OCI-LY7 (cell line): ENCODE measurements around the gene CUX1. TPM values are rescaled to one million over a fixed set of nuclear protein-coding genes. Genes with fewer than 3 reads are reported as not detected.

Source experiments
- BruUV-seq: library from RNA; stranded (reverse); fragments of 400-500 nt; replicated peaks from 2 replicates; lab custom pipeline; 2021; lab: Mats Ljungman, UMichigan
- CTCF ChIA-PET: fragments of 300-600 bp; sonication (Branson Sonifier 250); formaldehyde crosslinking; loops from one replicate; lab custom pipeline; 2022; ENCODE audit warnings: antibody characterized with exemption; ENCODE audit not compliant: unreplicated experiment; lab: Charles Lee
- POLR2A ChIA-PET: fragments of 300-600 bp; sonication (Branson Sonifier 250); formaldehyde crosslinking; loops from one replicate; lab custom pipeline; 2022; ENCODE audit warnings: antibody characterized with exemption; lab: Charles Lee
- DNase-seq: peaks from one replicate; pipeline ENCODE4 v3.0.0-alpha.2; 2015; ENCODE audit warnings: low spot score
- H2AFZ ChIP-seq: fragments of 200-600 bp; sonication (generic), shearing (Covaris generic); 2 replicates; pipeline ENCODE4 v1.6.1; 2014; ENCODE audit warnings: mild to moderate bottlenecking, antibody characterized with exemption, low read length, moderate library complexity
- H3K27ac ChIP-seq: fragments of 200-600 bp; sonication (generic); 2 replicates; pipeline ENCODE4 v1.5.1; 2014; ENCODE audit warnings: mixed run types, low read depth, mild to moderate bottlenecking, moderate library complexity, low read length, inconsistent platforms; ENCODE audit not compliant: poor library complexity, severe bottlenecking
- H3K36me3 ChIP-seq: fragments of 200-600 bp; sonication (generic); 2 replicates; pipeline ENCODE4 v1.6.1; 2014; ENCODE audit warnings: mild to moderate bottlenecking, antibody characterized with exemption, low read length, moderate library complexity, mixed read lengths; ENCODE audit not compliant: insufficient read depth
- H3K4me1 ChIP-seq: fragments of 200-600 bp; sonication (generic); 2 replicates; pipeline ENCODE4 v1.5.1; 2014; ENCODE audit warnings: mild to moderate bottlenecking, low read length; ENCODE audit not compliant: insufficient read depth, poor library complexity, severe bottlenecking
- H3K4me2 ChIP-seq: fragments of 200-600 bp; sonication (generic); 2 replicates; pipeline ENCODE4 v1.6.1; 2014; ENCODE audit warnings: mild to moderate bottlenecking, low read length
- H3K4me3 ChIP-seq: fragments of 200-600 bp; sonication (generic); 2 replicates; pipeline ENCODE4 v1.5.1; 2014; ENCODE audit warnings: mild to moderate bottlenecking, low read depth, low read length; ENCODE audit not compliant: poor library complexity, severe bottlenecking
- H3K79me2 ChIP-seq: fragments of 200-600 bp; sonication (generic); 2 replicates; pipeline ENCODE4 v1.6.1; 2016; ENCODE audit warnings: low read depth, mild to moderate bottlenecking, low read length, moderate library complexity, mixed read lengths; ENCODE audit not compliant: insufficient read depth
- H3K9me2 ChIP-seq: fragments of 200-600 bp; sonication (generic); 2 replicates; pipeline ENCODE4 v1.6.1; 2016; ENCODE audit warnings: mild to moderate bottlenecking, low read length, mixed read lengths; ENCODE audit not compliant: insufficient read depth
- H3K9me3 ChIP-seq: fragments of 200-600 bp; sonication (generic); 2 replicates; pipeline ENCODE4 v1.6.1; 2014; ENCODE audit warnings: mild to moderate bottlenecking, mixed run types, low read length, mixed read lengths
- H4K20me1 ChIP-seq: fragments of 200-600 bp; sonication (generic); 2 replicates; pipeline ENCODE4 v1.6.1; 2014; ENCODE audit warnings: mild to moderate bottlenecking, antibody characterized with exemption, low read length, moderate library complexity, mixed read lengths; ENCODE audit not compliant: insufficient read depth
- CTCF ChIP-seq: fragments of 200-600 bp; sonication (generic); conservative IDR thresholded peaks from 2 replicates; pipeline ENCODE4 v1.5.1; 2014; ENCODE audit warnings: mild to moderate bottlenecking, antibody characterized with exemption, low read length, moderate library complexity, mixed read lengths
- EZH2phosphoT487 ChIP-seq: fragments of 200-600 bp; sonication (generic); IDR thresholded peaks from 2 replicates; pipeline ENCODE4 v1.6.1; 2018; ENCODE audit warnings: low read depth, borderline replicate concordance, mild to moderate bottlenecking, mixed run types, antibody characterized with exemption, low read length, moderate library complexity, mixed read lengths
- intact Hi-C: fragments of 100-400 bp; cut with micrococcal nuclease; formaldehyde crosslinking; loops from one replicate; pipeline ENCODE4 v1.10.0; 2022; ENCODE audit not compliant: unreplicated experiment
- total RNA-seq, 2 experiments: library from RNA; depleted of rRNA in 1 of 2; stranded (reverse); fragments of >200 nt in 1 of 2; shearing (Covaris generic) in 1 of 2; gene quantifications; 2 replicates each; pipeline ENCODE4 v1.2.3, GENCODE V29; 2014 to 2022

CUX1 gene
- total RNA-seq, 2 experiments from 2014 or later, result 143 to 199 TPM

GRCh38 chr7:102111061-102112041 is 293.9 kb downstream of the CUX1 start:
- Histone ChIP-seq H3K79me2 (no peaks in the 10 kb centered on the region), H3K4me2 (no peak overlapping the region), H3K4me3 (no peak overlapping the region), H3K36me3 (peaks cover 96% of the 10 kb centered on the region), H4K20me1 (no peaks in the 10 kb centered on the region), H2AFZ (no peak overlapping the region), H3K9me3 (no peaks in the 10 kb centered on the region), H3K27ac (no peak overlapping the region), H3K9me2 (no peaks in the 10 kb centered on the region), H3K4me1 (no peaks in the 10 kb centered on the region)
- DNase-seq, result no peak
- TF ChIP-seq CTCF, result no peak
- TF ChIP-seq EZH2phosphoT487, result no peak
- POLR2A ChIA-PET, result no interaction called here
- intact Hi-C loops, result no loop called here
- no TSS peak for BruUV-seq
- CTCF ChIA-PET, result no interaction called here

DNA sequence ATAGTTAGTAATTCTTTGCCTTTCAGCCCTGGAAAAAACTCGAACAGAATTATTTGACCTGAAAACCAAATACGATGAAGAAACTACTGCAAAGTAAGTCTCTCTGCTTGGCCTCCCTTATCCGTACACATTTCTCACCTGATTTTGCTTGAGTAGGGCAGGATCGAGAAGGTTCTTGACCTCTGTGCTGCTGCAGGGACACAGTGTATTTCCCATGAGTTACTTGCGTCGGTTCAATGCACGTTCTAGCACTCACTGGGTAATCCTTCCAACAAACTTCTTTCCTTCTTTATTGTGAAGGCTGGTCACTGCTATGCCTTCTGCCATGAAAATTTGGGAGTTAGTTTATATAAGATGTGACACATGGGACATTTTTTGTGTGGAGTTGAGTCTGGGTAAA is 297.8 kb downstream of the CUX1 start:
- Histone ChIP-seq H3K9me3 (no peaks in the 10 kb centered on the region), H3K4me3 (no peak overlapping the region), H4K20me1 (no peaks in the 10 kb centered on the region), H3K79me2 (no peaks in the 10 kb centered on the region), H3K36me3 (peaks cover 96% of the 10 kb centered on the region), H3K9me2 (no peaks in the 10 kb centered on the region), H3K27ac (no peak overlapping the region), H2AFZ (no peak overlapping the region), H3K4me2 (no peak overlapping the region), H3K4me1 (no peaks in the 10 kb centered on the region)
- no peak for TF ChIP-seq CTCF
- no peak for TF ChIP-seq EZH2phosphoT487
- intact Hi-C loops, result no loop called here
- DNase-seq, result no peak
- BruUV-seq, result no TSS peak
- CTCF ChIA-PET, result no interaction called here
- POLR2A ChIA-PET, result no interaction called here

DNA sequence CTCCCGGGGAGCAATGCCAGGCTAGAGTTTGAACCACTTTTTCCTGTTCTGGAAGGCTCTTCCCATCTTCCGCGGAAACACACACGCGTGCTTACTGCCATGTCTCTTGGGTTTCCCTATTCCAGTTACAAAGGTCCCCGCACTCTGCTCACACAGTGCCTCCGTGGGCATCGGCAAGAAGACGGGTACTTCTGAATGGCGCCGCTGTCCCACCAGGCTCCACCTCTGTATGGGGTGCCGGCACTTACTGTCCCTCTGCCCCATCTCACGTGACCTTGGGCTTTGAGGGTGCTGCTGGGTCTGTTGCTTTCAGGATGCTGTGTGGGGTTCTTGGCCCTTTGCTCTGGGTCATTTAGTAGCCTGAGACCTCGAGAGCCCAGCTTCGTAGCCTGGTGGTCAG is 298.5 kb downstream of the CUX1 start:
- POLR2A ChIA-PET, result no interaction called here
- CTCF ChIA-PET, result no interaction called here
- no peak overlapping the region for H2AFZ ChIP-seq
- H3K9me2 ChIP-seq, result no peaks in the 10 kb centered on the region
- TF ChIP-seq EZH2phosphoT487, result no peak
- H3K27ac ChIP-seq, result no peak overlapping the region
- no peaks in the 10 kb centered on the region for H3K4me1 ChIP-seq
- H3K4me3 ChIP-seq, result no peak overlapping the region
- no peaks in the 10 kb centered on the region for H4K20me1 ChIP-seq
- H3K36me3 ChIP-seq, result peaks cover 96% of the 10 kb centered on the region
- no TSS peak for BruUV-seq
- intact Hi-C loops, result no loop called here
- no peak for DNase-seq
- no peaks in the 10 kb centered on the region for H3K9me3 ChIP-seq
- H3K79me2 ChIP-seq, result no peaks in the 10 kb centered on the region
- no peak overlapping the region for H3K4me2 ChIP-seq
